ENCODE data around the gene CLEC17A.
"Not testable (repeated sequence)": the region's sequence is repeated elsewhere in the genome, so short reads cannot be mapped to it uniquely, and the experiment has no call there.

The CLEC17A gene

GRCh38 chr19:14559916-14560775, 22.7 kb upstream of the CLEC17A start:
- no peak for DNase-seq

- no peak for DNase-seq
Measured at GRCh38 chr19:14560776-14561108, 22.1 kb upstream of the CLEC17A start.

DNA sequence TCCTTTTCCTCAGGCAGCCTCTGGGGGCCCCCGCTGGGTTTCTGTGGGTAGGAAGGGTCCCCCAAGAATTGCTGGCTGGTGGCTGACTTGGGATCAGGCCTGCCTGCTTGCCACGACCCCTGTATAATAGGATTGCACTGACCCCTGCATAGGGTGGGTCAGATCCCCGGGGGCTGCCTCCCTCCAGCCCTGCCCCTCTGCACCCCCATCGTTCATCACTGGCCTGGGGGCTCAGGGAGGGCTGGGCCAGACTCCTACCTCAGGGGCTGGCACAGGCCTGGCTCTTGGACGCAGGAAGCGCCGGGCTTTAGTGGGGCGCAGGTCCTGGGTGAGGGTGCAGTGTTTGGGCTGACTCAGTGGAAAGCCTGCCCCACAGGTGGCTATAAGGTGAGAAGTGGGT, 21.6 kb upstream of the CLEC17A start:
- DNase-seq = no peak

GRCh38 chr19:14561847-14562351, 21.0 kb upstream of the CLEC17A start:
- DNase-seq = no peak

DNA sequence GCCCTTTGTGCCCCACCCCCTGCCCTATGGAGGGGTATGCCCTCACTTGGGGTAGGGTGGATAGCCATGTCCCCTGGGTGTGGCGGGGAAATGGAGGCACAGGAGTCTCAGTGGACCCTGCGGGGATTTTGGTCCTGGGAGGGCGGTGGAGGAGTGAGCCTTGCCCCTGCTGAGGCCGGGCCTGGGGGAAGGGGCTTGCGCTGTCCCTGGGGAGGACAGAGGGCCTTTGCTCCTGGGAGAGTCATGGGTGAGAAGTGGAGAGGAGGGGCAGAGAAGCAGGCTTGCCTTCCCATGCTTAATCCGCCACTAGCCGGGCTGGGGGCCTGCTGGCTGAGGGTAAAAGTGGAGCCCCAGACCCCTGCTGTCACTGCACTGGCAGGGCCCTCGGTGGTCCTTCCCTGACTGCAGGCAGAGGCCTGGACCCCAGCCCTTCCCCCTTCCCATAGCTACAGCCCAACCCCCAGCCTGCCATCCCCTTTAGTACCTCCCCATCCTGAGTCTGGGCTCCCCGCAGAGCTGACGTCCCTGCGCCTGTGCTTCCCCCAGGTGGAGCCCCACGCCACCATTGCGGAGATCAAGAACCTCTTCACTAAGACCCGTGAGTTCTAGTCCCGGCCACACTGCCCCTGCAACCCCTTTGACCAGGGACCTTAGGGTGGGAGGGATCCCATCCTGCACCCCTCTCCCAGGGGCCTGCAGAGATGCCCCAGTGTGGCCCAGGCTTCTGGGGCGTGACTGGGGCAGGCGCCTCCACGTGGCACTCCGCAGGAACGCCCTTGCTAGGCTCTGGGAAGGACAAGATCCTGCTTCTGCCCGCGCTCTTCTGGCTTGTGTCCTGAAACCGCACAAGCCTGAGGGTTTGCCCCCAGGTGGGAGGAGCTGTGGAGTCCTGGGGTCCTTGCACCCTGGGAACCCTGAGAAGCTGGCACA, 20.0 kb upstream of the CLEC17A start:
- no peak for DNase-seq

DNA sequence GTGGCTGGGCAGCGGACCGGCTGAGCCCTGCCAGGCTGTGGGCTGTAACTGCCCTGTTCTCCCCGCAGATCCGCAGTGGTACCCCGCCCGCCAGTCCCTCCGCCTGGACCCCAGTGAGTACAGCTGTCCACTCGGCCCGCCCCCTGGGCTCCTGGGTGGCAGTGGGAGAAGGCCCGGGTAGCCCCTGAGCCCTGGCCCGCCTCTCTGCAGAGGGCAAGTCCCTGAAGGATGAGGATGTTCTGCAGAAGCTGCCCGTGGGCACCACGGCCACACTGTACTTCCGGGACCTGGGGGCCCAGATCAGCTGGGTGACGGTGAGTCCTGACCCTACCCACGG, 19.3 kb upstream of the CLEC17A start:
- no peak for DNase-seq

DNA sequence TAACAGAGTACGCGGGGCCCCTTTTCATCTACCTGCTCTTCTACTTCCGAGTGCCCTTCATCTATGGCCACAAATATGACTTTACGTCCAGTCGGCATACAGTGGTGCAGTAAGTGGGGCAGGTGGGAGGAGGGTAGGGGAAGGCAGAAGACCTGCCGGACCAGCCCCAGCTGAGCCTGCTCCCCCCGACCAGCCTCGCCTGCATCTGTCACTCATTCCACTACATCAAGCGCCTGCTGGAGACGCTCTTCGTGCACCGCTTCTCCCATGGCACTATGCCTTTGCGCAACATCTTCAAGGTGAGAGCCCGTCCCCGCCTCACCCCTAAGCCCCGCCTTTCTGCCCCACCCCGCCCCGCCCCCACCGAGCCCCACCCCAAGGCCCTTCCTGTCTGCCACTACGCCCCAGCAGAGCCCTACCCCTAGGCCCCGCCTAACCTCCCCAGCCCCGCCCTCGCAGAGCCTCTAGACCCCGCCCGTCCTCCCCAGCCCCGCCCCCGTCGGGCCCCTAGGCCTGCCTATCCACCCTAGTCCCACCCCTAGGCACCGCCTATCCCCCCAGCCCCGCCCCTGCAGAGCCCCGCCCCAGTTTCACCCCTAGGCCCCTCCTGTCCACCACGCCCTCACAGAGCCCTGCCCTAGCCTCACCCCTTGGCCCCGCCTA, 18.8 kb upstream of the CLEC17A start:
- peak; percentile 31 for DNase-seq

DNA sequence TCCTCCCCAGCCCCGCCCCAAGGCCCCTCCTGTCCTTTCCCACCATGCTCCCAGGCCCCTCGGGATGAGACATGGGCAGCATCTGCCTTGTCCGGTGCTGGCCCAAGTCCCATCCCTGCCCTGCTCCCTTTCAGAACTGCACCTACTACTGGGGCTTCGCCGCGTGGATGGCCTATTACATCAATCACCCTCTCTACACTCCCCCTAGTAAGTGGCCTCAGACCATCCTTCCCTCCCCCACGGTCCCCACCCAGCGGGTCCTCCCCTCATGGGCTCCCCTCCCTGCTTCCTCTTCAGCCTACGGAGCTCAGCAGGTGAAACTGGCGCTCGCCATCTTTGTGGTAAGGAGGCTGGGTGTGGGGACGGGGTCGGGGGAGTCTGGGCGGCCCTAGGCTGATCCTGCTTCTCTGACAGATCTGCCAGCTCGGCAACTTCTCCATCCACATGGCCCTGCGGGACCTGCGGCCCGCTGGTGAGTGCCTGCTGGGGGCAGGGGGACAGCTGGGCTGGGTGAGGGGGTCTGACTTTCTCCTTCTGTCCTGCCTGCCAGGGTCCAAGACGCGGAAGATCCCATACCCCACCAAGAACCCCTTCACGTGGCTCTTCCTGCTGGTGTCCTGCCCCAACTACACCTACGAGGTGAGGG, 18.1 kb upstream of the CLEC17A start:
- DNase-seq = not testable (repeated sequence)

GRCh38 chr19:14565298-14565679, 17.6 kb upstream of the CLEC17A start:
- no peak for DNase-seq

DNA sequence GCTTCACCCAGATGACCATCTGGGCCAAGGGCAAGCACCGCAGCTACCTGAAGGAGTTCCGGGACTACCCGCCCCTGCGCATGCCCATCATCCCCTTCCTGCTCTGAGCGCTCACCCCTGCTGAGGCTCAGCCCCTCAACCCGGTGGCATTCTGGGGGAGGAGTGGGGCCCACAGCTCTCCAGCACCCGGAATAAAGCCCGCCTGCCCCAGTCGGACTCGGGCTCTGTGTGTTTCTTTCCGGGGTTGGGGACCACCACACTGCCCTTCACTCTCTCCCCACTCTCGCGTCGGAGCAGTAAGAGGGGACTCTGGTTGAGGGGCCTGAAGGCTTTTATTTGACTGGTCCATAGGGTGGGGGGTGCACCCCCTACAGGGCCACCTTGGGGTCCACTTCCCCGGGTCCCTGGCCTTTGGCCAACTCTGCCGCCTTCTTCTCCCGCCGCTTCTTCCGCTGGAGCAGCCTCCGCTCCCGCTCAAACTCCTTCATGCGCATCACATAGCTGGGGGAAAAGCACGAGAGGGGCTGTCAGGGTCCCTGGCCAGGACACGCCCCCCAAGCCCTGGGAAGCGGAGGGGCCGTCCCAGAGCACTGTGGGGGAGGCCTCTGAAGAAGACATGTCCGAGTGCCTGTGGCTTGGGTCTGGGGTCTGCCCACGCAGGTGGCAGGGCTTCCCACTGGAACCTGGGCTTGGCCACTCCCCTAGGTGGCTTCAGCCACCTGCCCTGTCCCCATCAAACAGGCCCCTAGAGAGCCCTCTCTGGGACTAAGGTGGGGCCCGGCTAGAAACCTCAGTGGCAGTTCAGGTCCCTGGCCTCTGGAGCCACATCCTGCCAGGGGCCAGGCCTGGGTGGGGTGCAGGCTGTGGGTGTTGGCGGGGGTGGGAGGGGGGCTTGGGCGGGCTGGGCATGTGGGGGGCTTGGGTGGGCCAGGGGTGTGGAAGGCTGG, 16.8 kb upstream of the CLEC17A start:
- no peak for DNase-seq

- DNase-seq = no peak
Measured at GRCh38 chr19:14566712-14567077, 16.2 kb upstream of the CLEC17A start.

DNA sequence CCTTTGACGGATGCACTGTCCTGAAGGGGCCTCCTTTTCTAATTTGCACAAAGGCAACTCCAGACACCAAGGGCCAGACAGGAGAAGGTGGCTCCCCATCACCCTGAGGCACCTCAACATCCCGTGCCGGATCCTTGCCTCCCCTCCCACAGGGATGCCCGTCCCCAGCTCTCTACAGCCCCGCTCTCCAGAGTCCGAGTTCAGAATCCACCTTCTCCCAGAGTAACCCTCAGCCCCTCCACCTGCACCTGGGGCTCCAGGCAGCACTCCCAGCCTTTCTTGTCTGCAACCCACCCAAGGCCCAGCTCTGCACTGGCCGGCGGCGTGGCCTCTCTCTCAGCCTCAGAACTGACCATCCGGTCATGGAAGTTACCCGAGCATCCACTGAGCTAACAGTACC, 15.8 kb upstream of the CLEC17A start:
- DNase-seq = no peak

DNA sequence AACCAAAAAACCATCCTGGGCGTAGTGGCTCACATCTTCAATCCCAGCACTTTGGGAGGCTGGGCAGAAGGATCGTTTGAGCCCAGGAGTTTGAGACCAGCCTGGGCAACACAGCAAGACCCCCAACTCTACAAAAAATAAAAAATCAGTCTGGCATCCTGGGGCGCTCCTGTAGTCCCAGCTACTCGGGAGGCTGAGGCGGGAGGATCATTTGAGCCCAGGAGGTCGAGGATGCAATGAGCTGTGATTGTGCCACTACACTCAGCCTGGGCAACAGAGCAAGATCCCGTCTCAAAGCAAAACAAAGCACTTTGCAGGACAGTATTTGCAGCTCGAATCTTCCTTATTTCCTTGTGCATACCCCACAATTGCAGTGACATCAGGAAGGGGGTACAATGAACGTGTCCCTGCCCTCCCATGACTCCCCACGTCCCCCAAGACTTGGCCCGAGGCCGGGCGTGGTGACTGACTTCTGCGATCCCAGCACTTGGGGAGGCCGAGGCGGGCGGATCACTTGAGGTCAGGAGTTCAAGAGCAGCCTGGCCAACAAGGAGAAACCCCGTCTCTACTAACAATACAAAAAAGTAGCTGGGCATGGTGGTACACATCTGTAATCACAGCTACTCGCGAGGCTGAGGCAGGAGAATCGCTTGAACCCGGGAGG, 11.9 kb upstream of the CLEC17A start:
- DNase-seq = no peak

- DNase-seq = peak; percentile 90
Measured at GRCh38 chr19:14571695-14572490, 11.0 kb upstream of the CLEC17A start, which contains the start of gene NDUFB7. Gene NDUFB7, minus strand, starts transcription at chr19:14572066. Its CDS starts 66 bp downstream, at chr19:14572000.

DNA sequence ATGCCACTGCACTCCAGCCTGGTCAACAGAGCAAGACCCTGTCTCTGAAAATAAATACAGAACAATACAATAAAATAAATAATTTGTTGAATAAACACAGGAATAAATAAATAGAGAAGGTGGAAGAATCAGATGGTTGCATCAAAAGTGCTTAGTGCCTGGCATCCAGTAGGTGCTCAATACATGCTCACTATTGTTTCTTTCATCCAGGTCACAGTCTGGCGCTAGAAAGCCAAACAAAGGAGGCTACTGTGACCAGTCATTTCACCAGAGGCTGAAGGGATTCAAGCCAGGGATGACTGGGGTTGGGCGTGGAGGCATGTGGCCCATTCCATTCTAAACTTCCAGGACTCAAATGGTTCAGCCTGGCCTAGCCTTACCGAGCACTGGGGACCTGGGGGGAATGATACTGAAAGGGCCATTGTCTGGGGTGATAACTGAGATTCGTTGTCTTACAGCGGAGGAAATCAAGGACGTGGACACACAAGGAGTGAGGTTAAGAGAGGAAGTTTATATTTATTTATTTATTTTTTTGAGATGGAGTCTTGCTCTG, 7.4 kb upstream of the CLEC17A start:
- DNase-seq = no peak

- DNase-seq = no peak
Measured at GRCh38 chr19:14576363-14576762, 6.5 kb upstream of the CLEC17A start.

DNA sequence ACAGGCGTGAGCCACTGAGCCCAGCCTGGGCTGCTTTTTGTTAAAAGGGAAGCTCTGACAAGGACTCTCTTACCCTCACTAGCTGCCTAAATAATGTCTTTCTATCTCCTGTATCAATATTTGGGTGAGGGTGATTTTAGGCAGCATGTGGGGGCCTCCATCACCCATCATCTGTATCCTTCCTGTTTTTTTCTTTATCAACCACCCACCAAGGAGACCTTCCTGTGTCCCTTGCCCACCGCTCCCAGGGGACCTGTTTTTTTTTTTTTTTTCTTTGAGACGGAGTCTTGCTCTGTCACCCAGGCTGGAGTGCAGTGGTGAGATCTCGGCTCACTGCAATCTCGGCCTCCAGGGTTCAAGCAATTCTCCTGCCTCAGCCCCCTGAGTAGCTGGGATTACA, 5.6 kb upstream of the CLEC17A start:
- DNase-seq = no peak

- no peak for DNase-seq
Measured at GRCh38 chr19:14577885-14578427, 4.9 kb upstream of the CLEC17A start.

DNA sequence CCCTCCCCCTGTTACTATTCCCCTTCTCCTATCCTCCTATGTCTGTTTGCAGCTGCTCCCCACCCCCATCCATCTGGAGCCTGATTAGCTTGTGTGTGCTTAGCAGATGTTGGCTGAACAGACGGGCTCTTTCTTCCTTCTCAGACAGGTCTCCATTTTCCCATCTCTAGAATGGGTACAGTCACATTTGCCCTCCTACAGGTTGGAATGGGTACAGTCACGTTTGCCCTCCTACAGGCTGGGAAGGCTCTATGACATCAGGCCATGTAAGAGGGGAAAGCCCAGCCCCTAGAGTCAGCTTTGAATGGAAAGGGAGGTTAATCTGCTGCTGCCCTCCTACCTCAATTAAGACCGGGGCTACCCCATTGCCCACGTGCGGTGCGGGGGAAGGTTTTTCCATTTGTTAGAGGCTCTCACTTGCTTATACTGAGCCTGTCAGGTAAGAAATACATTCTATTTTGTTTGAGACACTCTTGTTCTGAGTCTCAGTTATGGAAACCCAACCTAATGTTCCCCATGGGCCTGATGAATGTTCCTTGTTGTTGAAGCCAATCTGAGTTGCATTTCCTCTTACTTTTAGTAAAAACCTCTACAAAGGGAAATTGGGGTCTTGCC, 2.2 kb upstream of the CLEC17A start:
- no peak for DNase-seq

Data from central memory CD4-positive, alpha-beta T cell (primary cell).